SK-N-SH treated with all-trans-retinoic acid at 6 μM for 48 hours (cell line): Measurements from ENCODE around the gene TENT4B.

Experiments
- ATAC-seq: fragments of 200-7000 bp; cut with Tn5 transposase; 3 replicates; pipeline ENCODE4 v1.9.1; 2020; ENCODE audit warnings: mild to moderate bottlenecking, moderate library complexity
- ARNTL ChIP-seq: fragments of 450-650 bp; formaldehyde crosslinking; IDR thresholded peaks from 2 replicates; pipeline ENCODE4 v1.5.0; 2020; ENCODE audit warnings: low read depth, mild to moderate bottlenecking, moderate library complexity, borderline replicate concordance
- BACH2 ChIP-seq: fragments of 250-450 bp; sonication (Bioruptor Pico); IDR thresholded peaks from 2 replicates; pipeline ENCODE4 v1.9.0; 2021; ENCODE audit warnings: mild to moderate bottlenecking, borderline replicate concordance
- CREB5 ChIP-seq: fragments of 250-450 bp; sonication (Bioruptor Pico); IDR thresholded peaks from 2 replicates; pipeline ENCODE4 v1.5.1; 2020; ENCODE audit warnings: low read depth, mild to moderate bottlenecking, moderate library complexity
- CSDC2 ChIP-seq: fragments of 250-450 bp; sonication (Bioruptor Pico); IDR thresholded peaks from 2 replicates; pipeline ENCODE4 v1.5.0; 2020; ENCODE audit warnings: mild to moderate bottlenecking, moderate library complexity
- CSRNP3 ChIP-seq: fragments of 250-450 bp; sonication (Bioruptor Pico); IDR thresholded peaks from 2 replicates; pipeline ENCODE4 v1.5.1; 2021; ENCODE audit warnings: mild to moderate bottlenecking, moderate library complexity
- ESRRG ChIP-seq: fragments of 250-450 bp; sonication (Bioruptor Pico); IDR thresholded peaks from 2 replicates; pipeline ENCODE4 v1.6.1; 2021; ENCODE audit warnings: mild to moderate bottlenecking
- GLIS3 ChIP-seq: fragments of 250-450 bp; sonication (Bioruptor Pico); IDR thresholded peaks from 2 replicates; pipeline ENCODE4 v1.5.0; 2020; ENCODE audit warnings: mild to moderate bottlenecking, moderate library complexity
- ISL1 ChIP-seq: fragments of 250-450 bp; sonication (Bioruptor Pico); IDR thresholded peaks from 2 replicates; pipeline ENCODE4 v2.1.2; 2022; ENCODE audit warnings: mild to moderate bottlenecking, moderate library complexity
- OSR1 ChIP-seq: fragments of 250-450 bp; sonication (Bioruptor Pico); IDR thresholded peaks from 2 replicates; pipeline ENCODE4 v1.8.0; 2022; ENCODE audit warnings: moderate library complexity, mild to moderate bottlenecking, inconsistent platforms
- PATZ1 ChIP-seq: fragments of 250-450 bp; sonication (Bioruptor Pico); IDR thresholded peaks from 2 replicates; pipeline ENCODE4 v1.8.0; 2020; ENCODE audit warnings: mild to moderate bottlenecking, moderate library complexity, borderline replicate concordance
- POU6F1 ChIP-seq: fragments of 250-450 bp; sonication (Bioruptor Pico); IDR thresholded peaks from 2 replicates; pipeline ENCODE4 v1.8.0; 2021; ENCODE audit warnings: low read depth, mild to moderate bottlenecking, moderate library complexity, borderline replicate concordance
- RARB ChIP-seq: fragments of 250-450 bp; sonication (Bioruptor Pico); IDR thresholded peaks from 2 replicates; pipeline ENCODE4 v1.8.0; 2021; ENCODE audit warnings: mild to moderate bottlenecking, moderate library complexity
- SNAI2 ChIP-seq: fragments of 250-450 bp; sonication (Bioruptor Pico); IDR thresholded peaks from 2 replicates; pipeline ENCODE4 v1.5.0; 2020; ENCODE audit warnings: mild to moderate bottlenecking, moderate library complexity
- TCF4 ChIP-seq: fragments of 250-450 bp; sonication (Bioruptor Pico); IDR thresholded peaks from 2 replicates; pipeline ENCODE4 v1.8.0; 2021; ENCODE audit warnings: mild to moderate bottlenecking, moderate library complexity, borderline replicate concordance
- TSHZ2 ChIP-seq: fragments of 250-450 bp; sonication (Bioruptor Pico); IDR thresholded peaks from 2 replicates; pipeline ENCODE4 v1.5.0; 2020; ENCODE audit warnings: mild to moderate bottlenecking, moderate library complexity
- ZC3H10 ChIP-seq: fragments of 250-450 bp; sonication (Bioruptor Pico); IDR thresholded peaks from 2 replicates; pipeline ENCODE4 v1.5.1; 2021; ENCODE audit warnings: mild to moderate bottlenecking, moderate library complexity
- ZFP3 ChIP-seq: fragments of 250-450 bp; sonication (Bioruptor Pico); IDR thresholded peaks from 2 replicates; pipeline ENCODE4 v1.5.0; 2020; ENCODE audit warnings: mild to moderate bottlenecking, moderate library complexity
- ZFP30 ChIP-seq: fragments of 450-650 bp; formaldehyde crosslinking; IDR thresholded peaks from 2 replicates; pipeline ENCODE4 v1.5.0; 2022; ENCODE audit warnings: mild to moderate bottlenecking, moderate library complexity
- ZNF70 ChIP-seq: fragments of 450-650 bp; formaldehyde crosslinking; IDR thresholded peaks from 2 replicates; pipeline ENCODE4 v1.5.0; 2020; ENCODE audit warnings: mild to moderate bottlenecking, moderate library complexity
- ZNF8 ChIP-seq: fragments of 450-650 bp; formaldehyde crosslinking; IDR thresholded peaks from 2 replicates; pipeline ENCODE4 v1.5.0; 2020; ENCODE audit warnings: mild to moderate bottlenecking, moderate library complexity

TENT4B gene

GRCh38 chr16:50152351-50152806 lies 727 bp upstream of the TENT4B start:
- TF ChIP-seq CREB5 (CRISPR knock-in tag) = no peak
- TF ChIP-seq CSRNP3 = no peak
- no peak for TF ChIP-seq TCF4
- TF ChIP-seq ZC3H10 (CRISPR knock-in tag) = no peak
- no peak for TF ChIP-seq ZFP30 (CRISPR knock-in tag)
- TF ChIP-seq GLIS3 (CRISPR knock-in tag) = no peak
- no peak for TF ChIP-seq CSDC2 (CRISPR knock-in tag)
- TF ChIP-seq BACH2 = no peak
- no peak for TF ChIP-seq ZNF70 (CRISPR knock-in tag)
- TF ChIP-seq PATZ1 (CRISPR knock-in tag) = no peak
- no peak for TF ChIP-seq POU6F1 (CRISPR knock-in tag)
- no peak for TF ChIP-seq ZNF8 (CRISPR knock-in tag)
- no peak for TF ChIP-seq TSHZ2 (CRISPR knock-in tag)
- no peak for TF ChIP-seq ISL1 (CRISPR knock-in tag)
- no peak for TF ChIP-seq SNAI2 (CRISPR knock-in tag)
- TF ChIP-seq RARB (CRISPR knock-in tag) = no peak
- no peak for TF ChIP-seq OSR1
- no peak for TF ChIP-seq ARNTL
- no peak for TF ChIP-seq ZFP3 (CRISPR knock-in tag)
- peak; percentile 66 for ATAC-seq

GRCh38 chr16:50153596-50154419 lies 702 bp downstream of the TENT4B start:
- TF ChIP-seq PATZ1 (CRISPR knock-in tag) (no peak), ZFP3 (CRISPR knock-in tag) (peak; percentile 99), ESRRG (CRISPR knock-in tag) (no peak)
- ATAC-seq = 0 out of 3 replicates have a peak, but pooled peaks have one; percentile 1
